ENCODE measurements around the gene CCDC12. TPM values are rescaled to one million over a fixed set of nuclear protein-coding genes. Genes with fewer than 3 reads are reported as not detected.

CCDC12 gene
- total RNA-seq, 1 donor from 2014 or later: 37.4 TPM

DNA sequence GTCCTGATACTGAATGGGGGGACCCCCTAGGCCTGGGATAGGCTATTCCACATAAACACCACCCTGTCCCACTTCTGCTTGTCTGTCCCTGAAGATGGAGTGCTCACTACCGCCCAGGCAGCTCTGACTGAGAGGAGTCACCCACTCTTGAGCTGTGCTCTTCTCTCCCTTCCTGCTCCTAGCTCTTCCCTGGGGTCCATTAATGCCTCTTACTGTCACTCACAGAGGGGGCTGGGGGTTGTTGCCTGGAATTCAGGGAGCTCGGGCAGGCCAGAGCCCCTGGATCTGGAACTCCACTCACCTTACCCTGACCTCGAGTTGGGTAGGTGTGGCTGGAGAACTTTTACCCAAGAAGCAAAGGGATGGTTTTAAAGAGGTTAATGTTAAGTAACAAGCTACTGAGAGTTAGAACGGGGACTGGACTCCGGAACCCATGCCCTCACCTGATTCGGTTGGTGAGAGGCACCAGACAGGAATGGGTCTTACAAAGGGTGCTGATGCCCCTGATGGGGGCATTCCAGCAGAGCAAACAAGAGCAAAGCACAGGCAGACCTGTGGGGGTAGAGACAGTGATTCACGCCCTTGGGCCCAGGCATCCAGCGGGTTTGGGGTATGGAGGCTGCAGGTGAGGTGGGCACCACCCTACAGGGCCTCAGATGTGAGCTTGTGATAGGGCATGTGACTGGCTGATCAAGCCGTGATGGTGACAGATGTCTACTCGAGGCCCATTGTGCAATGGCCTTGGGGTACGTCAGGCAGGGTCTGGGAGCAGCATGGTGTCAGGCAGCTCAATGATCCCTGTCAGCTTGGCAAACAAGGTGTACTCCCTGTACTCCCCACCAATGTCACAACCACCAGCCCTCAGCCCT lies 8.3 kb upstream of the CCDC12 start:
- Mint-ChIP-seq H3K27ac (ENCODE audit: unreplicated experiment) (no peak overlapping the region), H3K27me3 (ENCODE audit: unreplicated experiment) (no peaks in the 10 kb centered on the region), H3K36me3 (ENCODE audit: unreplicated experiment) (no peaks in the 10 kb centered on the region), H3K4me1 (ENCODE audit: unreplicated experiment) (no peaks in the 10 kb centered on the region), H3K4me3 (ENCODE audit: unreplicated experiment) (no peak overlapping the region), H3K9me3 (ENCODE audit: unreplicated experiment) (no peaks in the 10 kb centered on the region)
- TF ChIP-seq, protein P1, sequence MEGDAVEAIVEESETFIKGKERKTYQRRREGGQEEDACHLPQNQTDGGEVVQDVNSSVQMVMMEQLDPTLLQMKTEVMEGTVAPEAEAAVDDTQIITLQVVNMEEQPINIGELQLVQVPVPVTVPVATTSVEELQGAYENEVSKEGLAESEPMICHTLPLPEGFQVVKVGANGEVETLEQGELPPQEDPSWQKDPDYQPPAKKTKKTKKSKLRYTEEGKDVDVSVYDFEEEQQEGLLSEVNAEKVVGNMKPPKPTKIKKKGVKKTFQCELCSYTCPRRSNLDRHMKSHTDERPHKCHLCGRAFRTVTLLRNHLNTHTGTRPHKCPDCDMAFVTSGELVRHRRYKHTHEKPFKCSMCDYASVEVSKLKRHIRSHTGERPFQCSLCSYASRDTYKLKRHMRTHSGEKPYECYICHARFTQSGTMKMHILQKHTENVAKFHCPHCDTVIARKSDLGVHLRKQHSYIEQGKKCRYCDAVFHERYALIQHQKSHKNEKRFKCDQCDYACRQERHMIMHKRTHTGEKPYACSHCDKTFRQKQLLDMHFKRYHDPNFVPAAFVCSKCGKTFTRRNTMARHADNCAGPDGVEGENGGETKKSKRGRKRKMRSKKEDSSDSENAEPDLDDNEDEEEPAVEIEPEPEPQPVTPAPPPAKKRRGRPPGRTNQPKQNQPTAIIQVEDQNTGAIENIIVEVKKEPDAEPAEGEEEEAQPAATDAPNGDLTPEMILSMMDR (IDR thresholded peaks at IDR 0.05): no peak
- DNase-seq (ENCODE audit: extremely low spot score, unreplicated experiment): no peak

- Mint-ChIP-seq H3K4me3 (ENCODE audit: unreplicated experiment) (no peak overlapping the region), H3K4me1 (ENCODE audit: unreplicated experiment) (peaks cover 13% of the 10 kb centered on the region), H3K27ac (ENCODE audit: unreplicated experiment) (no peak overlapping the region), H3K9me3 (ENCODE audit: unreplicated experiment) (no peaks in the 10 kb centered on the region), H3K27me3 (ENCODE audit: unreplicated experiment) (no peaks in the 10 kb centered on the region), H3K36me3 (ENCODE audit: unreplicated experiment) (no peaks in the 10 kb centered on the region)
- TF ChIP-seq, protein P1 (IDR thresholded peaks at IDR 0.05): no peak
- DNase-seq (ENCODE audit: extremely low spot score, unreplicated experiment): no peak
These were observed 6.0 kb upstream of the CCDC12 start for GRCh38 chr3:46982546-46982945.

- no peak for DNase-seq (ENCODE audit: extremely low spot score, unreplicated experiment)
- no peaks in the 10 kb centered on the region for H3K9me3 Mint-ChIP-seq (ENCODE audit: unreplicated experiment)
- H3K27ac Mint-ChIP-seq (ENCODE audit: unreplicated experiment): no peak overlapping the region
- TF ChIP-seq, protein P1 (IDR thresholded peaks at IDR 0.05): no peak
- peaks cover 17% of the 10 kb centered on the region for H3K4me1 Mint-ChIP-seq (ENCODE audit: unreplicated experiment)
- H3K4me3 Mint-ChIP-seq (ENCODE audit: unreplicated experiment): no peak overlapping the region
- H3K36me3 Mint-ChIP-seq (ENCODE audit: unreplicated experiment): no peaks in the 10 kb centered on the region
- H3K27me3 Mint-ChIP-seq (ENCODE audit: unreplicated experiment): no peaks in the 10 kb centered on the region
These were observed 5.5 kb upstream of the CCDC12 start for GRCh38 chr3:46981932-46982471.

DNA sequence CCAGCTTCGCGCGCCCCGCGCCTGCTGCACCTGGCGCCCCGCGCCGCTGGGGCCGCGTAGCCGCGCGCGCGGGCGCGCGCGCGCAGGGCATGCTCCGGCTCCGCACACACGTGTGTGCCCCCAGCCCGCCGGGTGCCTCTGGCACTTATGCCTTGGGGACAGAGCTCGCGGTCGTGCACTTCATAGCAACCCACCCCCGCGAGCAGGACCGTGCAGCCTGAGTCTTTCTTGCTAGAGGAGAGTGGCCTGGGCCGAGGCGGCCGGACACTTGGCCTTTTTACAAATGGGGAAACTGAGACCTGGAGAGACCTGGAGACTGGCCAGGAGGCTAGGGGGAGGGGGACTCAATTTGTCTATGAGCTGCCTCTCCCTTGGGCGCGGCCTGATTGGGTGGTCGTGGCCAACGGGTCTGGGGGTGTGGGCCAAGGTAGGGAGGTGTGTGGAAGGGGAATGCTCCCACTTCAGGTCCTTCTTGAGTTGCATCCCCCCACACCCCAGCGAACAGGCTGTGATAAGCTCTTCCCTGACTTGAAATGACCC lies 3.5 kb upstream of the CCDC12 start:
- no peaks in the 10 kb centered on the region for H3K36me3 Mint-ChIP-seq (ENCODE audit: unreplicated experiment)
- DNase-seq (ENCODE audit: extremely low spot score, unreplicated experiment): no peak
- H3K9me3 Mint-ChIP-seq (ENCODE audit: unreplicated experiment): no peaks in the 10 kb centered on the region
- peak overlapping the region; percentile 64 for H3K4me3 Mint-ChIP-seq (ENCODE audit: unreplicated experiment)
- TF ChIP-seq, protein P1 (IDR thresholded peaks at IDR 0.05): no peak
- peaks cover 24% of the 10 kb centered on the region for H3K4me1 Mint-ChIP-seq (ENCODE audit: unreplicated experiment)
- no peak overlapping the region for H3K27ac Mint-ChIP-seq (ENCODE audit: unreplicated experiment)
- H3K27me3 Mint-ChIP-seq (ENCODE audit: unreplicated experiment): no peaks in the 10 kb centered on the region

Data from osteocyte (in vitro differentiated cells).